GM13976 (cell line): ENCODE measurements around the gene DPEP2NB.
A peak's percentile ranks its signal among the peaks of the same experiment; 100 is the strongest.
"Not testable (repeated sequence)": the region's sequence is repeated elsewhere in the genome, so short reads cannot be mapped to it uniquely, and the experiment has no call there.

ENCODE experiments used
- DNase-seq: peaks from one replicate; pipeline ENCODE4 v3.0.0; 2012; ENCODE audit warnings: low spot score
- in situ Hi-C: fragments of 300-500 bp; cut with MboI; formaldehyde crosslinking; loops from one replicate; pipeline ENCODE4 v1.12.0; 2022; ENCODE audit warnings: low sequenced_read_pairs, mixed read lengths, inconsistent platforms; ENCODE audit not compliant: unreplicated experiment
- TF ChIP-seq, protein P1 (sequence below): IDR thresholded peaks from 2 replicates; pipeline ENCODE4 v1.5.1; 2012; ENCODE audit warnings: borderline replicate concordance, mild to moderate bottlenecking; ENCODE audit not compliant: insufficient read depth; ENCODE audit errors: extremely low read depth, missing control alignments, control extremely low read depth

The DPEP2NB gene

DNA sequence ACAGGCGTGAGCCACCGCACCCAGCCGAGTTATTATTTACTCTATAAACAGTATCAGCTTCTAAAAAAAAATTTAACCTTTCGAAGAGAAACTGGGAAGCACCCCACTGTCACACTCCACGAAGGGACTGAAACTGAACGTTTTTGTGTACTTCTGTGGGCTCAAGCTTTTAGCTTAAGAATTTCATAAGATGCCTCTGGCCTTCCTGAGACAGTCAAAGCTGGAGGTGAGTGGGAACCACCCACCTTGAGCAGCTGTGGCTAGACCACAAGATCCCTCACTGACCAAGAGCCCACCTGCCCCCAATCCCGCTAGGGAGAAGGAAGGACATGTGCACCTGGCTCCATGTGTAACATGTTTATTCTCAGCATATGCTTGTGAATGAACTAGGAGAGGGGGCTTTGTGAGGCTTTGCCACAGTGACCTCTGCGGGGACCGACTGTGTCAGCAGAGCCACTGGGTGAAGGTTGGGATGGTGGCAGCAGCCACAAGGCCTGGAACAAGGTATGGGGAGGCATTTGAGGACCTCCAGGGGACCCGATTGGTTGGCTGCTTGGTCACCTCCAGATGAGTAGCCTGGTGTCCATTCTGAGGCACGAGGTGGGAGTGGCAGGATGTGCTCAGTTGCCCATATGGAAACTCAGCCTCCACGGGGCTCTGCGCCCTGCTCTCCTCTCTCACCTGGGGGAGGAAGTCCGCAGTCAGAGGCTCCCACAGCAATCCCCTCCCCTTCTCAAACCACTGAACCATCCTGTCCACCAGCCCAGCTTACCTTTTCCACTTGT, 40.2 kb downstream of the DPEP2NB start:
- TF ChIP-seq, protein P1, sequence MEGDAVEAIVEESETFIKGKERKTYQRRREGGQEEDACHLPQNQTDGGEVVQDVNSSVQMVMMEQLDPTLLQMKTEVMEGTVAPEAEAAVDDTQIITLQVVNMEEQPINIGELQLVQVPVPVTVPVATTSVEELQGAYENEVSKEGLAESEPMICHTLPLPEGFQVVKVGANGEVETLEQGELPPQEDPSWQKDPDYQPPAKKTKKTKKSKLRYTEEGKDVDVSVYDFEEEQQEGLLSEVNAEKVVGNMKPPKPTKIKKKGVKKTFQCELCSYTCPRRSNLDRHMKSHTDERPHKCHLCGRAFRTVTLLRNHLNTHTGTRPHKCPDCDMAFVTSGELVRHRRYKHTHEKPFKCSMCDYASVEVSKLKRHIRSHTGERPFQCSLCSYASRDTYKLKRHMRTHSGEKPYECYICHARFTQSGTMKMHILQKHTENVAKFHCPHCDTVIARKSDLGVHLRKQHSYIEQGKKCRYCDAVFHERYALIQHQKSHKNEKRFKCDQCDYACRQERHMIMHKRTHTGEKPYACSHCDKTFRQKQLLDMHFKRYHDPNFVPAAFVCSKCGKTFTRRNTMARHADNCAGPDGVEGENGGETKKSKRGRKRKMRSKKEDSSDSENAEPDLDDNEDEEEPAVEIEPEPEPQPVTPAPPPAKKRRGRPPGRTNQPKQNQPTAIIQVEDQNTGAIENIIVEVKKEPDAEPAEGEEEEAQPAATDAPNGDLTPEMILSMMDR, result no peak
- in situ Hi-C loops, result no loop called here
- no peak for DNase-seq

DNA sequence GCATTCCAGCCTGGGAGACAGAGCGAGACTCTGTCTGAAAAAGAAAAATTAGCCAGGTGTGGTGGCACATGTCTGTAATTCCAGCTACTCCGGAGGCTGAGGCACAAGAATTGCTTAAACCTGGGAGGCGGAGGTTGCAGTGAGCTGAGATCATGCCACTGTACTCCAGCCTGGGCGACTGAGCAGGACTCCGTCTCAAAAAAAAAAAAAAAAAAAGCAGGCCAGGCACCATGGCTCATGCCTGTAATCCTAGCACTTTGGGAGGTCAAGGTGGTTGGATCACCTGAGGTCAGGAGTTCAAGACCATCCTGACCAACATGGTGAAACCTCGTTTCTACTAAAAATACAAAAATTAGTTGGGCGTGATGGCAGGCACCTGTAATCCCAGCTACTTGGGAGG, 43.4 kb downstream of the DPEP2NB start:
- DNase-seq, in situ Hi-C loops: not testable (repeated sequence)

DNA sequence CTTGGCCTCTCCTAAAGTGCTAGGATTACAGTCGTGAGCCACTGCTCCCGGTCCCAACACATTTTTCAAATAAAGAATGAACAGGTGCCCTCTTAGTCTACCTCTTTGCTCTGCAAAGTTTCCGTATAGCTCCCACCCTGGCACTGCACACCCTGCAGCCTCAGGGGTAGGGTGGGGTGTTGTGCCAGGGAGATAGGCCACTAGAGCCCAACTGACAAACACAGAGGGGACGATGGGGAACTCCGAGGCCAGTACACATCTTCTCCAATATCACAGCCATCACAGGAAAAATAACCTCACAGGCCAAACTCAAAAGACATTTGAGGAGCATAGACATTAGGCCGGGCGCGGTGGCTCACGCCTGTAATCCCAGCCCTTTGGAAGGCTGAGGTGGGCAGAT, 44.6 kb downstream of the DPEP2NB start:
- in situ Hi-C loops, result no loop called here
- no peak for DNase-seq
- TF ChIP-seq, protein P1, result no peak

DNA sequence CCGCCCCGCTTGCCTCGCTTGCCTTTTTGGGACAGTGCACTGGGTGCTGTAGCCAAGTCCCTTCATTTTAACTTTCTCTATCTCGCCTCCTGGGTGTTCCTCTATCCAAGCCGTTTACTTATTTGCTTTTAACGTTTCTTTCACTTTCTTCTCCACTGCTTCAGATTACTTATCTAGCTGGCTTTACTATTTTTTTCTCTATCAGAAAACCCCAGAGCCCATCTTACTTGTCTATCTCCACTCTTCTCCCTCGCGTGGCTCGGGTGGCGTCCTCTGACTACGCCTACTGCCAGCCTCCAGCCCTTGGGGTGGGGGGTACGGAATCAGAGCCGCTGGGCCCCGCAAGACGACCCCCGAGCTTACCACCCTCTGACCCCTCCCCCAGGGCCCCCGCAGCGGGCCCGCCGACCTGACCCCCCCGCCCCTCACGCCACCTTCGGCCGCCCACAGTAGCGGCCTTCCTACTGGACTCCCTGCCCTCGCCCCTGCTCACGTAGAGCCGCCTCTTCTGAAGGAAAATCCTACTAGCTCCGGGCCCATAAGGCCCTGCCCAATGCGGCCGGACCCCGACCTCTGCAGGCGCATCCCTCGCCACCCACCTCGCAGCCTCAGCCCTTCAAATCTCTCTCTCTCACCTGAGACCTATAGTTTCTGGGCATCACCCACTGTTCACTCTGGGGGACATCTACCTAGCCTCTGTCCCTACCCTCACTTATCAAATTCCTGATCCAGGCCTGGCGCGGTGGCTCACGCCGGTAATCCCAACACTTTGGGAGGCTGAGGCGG, 46.3 kb downstream of the DPEP2NB start:
- peak; percentile 60 for DNase-seq
- TF ChIP-seq, protein P1, result no peak
- in situ Hi-C loops, result no loop called here

DNA sequence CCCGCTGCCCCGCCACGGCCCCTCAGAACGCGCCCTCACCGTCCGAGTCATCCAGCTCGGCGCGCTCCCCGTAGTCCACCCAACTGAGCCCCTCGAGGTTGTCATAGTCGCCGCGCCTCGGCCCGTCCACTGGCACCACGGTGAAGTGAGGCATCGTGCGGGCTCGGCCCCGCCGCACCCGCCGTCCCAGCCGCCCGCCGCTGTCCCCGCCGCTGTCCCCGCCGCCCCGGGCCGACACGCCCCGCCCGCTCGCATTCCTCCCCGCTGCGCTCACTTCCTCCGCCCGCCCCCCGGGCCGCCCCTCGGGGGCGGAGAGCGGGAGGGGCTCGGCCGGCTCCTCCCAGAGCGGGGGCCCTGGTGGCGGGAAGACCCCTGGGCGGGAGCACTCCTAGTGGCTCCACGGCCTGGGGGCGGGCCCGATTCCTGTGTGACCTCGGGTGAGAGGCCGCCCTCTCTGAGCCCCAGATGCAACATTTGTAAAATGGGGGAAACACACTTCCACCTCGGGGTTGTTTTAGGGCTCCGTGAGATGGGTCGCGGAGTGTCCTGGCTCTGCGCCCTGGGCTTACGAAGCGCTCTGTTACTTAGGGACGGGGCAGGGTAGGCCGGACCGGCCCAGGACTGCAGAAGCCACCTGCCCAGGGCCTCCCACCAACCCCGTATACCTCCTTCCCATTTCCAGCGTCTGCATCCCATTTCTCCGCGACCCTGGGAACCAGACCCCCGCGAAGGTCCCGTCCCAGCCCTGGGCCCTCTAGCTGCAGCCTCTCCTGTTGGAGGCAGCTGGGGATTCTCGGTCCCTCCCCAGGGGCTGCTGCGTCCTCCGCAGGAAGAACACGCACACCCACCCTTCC, 47.1 kb downstream of the DPEP2NB start, which contains the start of gene SLC12A4:
SLC12A4 (minus strand) TSS at position 238 of the 854 bp plus-strand sequence; CDS start at position 154, 84 bp downstream.
- DNase-seq, result peak; percentile 99
- TF ChIP-seq, protein P1, result no peak
- in situ Hi-C loops, result no loop called here

DNA sequence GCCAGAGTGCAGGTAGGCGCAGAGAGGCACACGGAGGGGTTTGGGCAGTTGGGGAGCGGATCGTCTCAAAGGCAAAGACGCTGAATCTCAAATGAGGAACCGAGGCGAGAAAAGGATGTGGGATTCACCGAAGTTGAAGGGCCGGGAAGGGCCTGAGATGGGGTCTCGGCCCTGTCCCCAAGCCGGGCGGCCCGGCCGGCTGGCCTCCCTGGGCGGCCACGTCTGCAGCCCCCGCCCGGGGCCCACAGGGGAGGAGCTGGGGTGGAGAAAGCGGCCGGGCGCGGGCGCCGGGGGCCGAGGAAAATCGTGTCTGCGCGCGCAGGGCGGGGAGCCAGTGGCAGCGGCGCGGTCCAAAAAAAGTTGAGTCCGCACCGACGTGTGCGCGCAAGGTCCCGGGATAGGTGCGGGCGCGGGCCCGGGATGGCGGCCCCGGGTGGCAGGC, 47.7 kb downstream of the DPEP2NB start:
- TF ChIP-seq, protein P1, result no peak
- in situ Hi-C loops, result no loop called here
- DNase-seq, result peak; percentile 69
